Activated naive CD8-positive, alpha-beta T cell (primary cell): ENCODE measurements around the gene RPL28.

ENCODE experiments used
- H3K27ac Mint-ChIP-seq: one replicate; pipeline ENCODE4 v1.8.0; 2021; ENCODE audit warnings: mixed read lengths
- H3K27me3 Mint-ChIP-seq: one replicate; pipeline ENCODE4 v1.8.0; 2021; ENCODE audit warnings: mixed read lengths
- H3K36me3 Mint-ChIP-seq: one replicate; pipeline ENCODE4 v1.8.0; 2021; ENCODE audit warnings: mixed read lengths
- H3K4me1 Mint-ChIP-seq: one replicate; pipeline ENCODE4 v1.8.0; 2021; ENCODE audit warnings: low read depth, mixed read lengths
- H3K4me3 Mint-ChIP-seq: one replicate; pipeline ENCODE4 v1.8.0; 2021; ENCODE audit warnings: mild to moderate bottlenecking, mixed read lengths
- H3K9me3 Mint-ChIP-seq: one replicate; pipeline ENCODE4 v1.8.0; 2021; ENCODE audit warnings: low read depth, mixed read lengths

RPL28 gene

GRCh38 chr19:55451965-55452748 is 66.4 kb downstream of the RPL28 start:
- H3K4me1 Mint-ChIP-seq, result peaks cover 8% of the 10 kb centered on the region
- H3K27me3 Mint-ChIP-seq, result peaks cover 3% of the 10 kb centered on the region
- peaks cover 7% of the 10 kb centered on the region for H3K36me3 Mint-ChIP-seq
- no peak overlapping the region for H3K27ac Mint-ChIP-seq
- H3K4me3 Mint-ChIP-seq, result peak overlapping the region; percentile 78
- no peaks in the 10 kb centered on the region for H3K9me3 Mint-ChIP-seq
